H1 (cell line): ENCODE data around the gene FBXL16. TPM values are rescaled to one million over a fixed set of nuclear protein-coding genes. Genes with fewer than 3 reads are reported as not detected.

Source experiments
- EZH2 ChIP-seq: fragments of 200-600 bp; sonication (generic); IDR thresholded peaks from 2 replicates; pipeline ENCODE4 v1.7.1; 2012; ENCODE audit warnings: low read depth, mild to moderate bottlenecking, moderate library complexity, low read length, inconsistent platforms; ENCODE audit not compliant: severe bottlenecking
- TAF7 ChIP-seq: optimal IDR thresholded peaks from 2 replicates; pipeline ENCODE3; 2011; ENCODE audit warnings: low read depth, mild to moderate bottlenecking, inconsistent platforms, low read length, moderate library complexity, borderline replicate concordance
- polyA plus RNA-seq, 7 experiments: library from polyadenylated mRNA; depleted of rRNA in 3 of 7; stranded (reverse) in 5 of 7; unstranded in 2 of 7; fragments of >200 nt in 5 of 7; fragments of 200-250 nt in 2 of 7; gene quantifications; 1 replicate in 5 of 7; 2 replicates in 1 of 7; 4 replicates in 1 of 7; pipeline versions ENCODE4 v1.2.1 to v1.2.3, GENCODE V29; 2011 to 2013; ENCODE audit warnings: missing spikeins in 2 of 7, mixed read lengths in 2 of 7
- total RNA-seq: library from RNA; stranded (reverse); fragmentation: NEBNext Ultra II Directional; extraction: Animal tissue kit (Norgen Biotek cat#: 25700); gene quantifications from 2 replicates; pipeline ENCODE4 v1.2.1, GENCODE V29; 2021

The FBXL16 gene
- total and polyA plus RNA-seq, 2 of the 8 experiments (the other 6 are each of a cell fraction or from before 2014, with no cell fraction given) = 12.5 to 12.8 TPM

DNA sequence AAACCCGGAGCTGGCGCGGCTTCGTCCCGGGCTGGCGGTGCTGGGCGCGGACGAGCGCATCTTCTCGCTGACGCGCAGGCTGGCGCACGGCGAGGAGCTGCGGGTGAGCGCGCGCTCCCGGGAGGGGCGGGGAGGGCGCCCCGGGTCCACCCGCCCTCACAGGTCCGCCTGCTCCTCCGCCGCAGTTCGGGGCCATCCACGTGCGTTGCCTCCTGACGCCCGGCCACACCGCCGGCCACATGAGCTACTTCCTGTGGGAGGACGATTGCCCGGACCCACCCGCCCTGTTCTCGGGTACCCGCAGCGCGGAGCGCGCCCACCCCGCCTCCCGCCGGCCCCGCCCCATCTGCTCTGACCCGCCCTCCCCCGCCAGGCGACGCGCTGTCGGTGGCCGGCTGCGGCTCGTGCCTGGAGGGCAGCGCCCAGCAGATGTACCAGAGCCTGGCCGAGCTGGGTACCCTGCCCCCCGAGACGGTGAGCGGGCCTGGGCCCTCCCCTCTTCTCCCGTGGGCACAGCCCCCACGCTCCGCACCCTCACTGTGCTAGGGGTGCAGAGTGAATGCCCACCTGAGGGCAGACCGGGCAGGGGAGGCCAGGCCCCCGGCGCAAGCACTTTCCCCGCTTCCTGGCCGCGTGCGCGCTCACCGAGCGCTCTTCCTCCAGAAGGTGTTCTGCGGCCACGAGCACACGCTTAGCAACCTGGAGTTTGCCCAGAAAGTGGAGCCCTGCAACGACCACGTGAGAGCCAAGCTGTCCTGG lies 22.7 kb upstream of the FBXL16 start (continued):
- TF ChIP-seq TAF7 (peak; percentile 32), EZH2 (no peak)
